ENCODE measurements around the gene VAPA. TPM values are rescaled to one million over a fixed set of nuclear protein-coding genes. Genes with fewer than 3 reads are reported as not detected.

Gene VAPA
- total RNA-seq, 2 experiments from 2014 or later, result 152 to 159 TPM

DNA sequence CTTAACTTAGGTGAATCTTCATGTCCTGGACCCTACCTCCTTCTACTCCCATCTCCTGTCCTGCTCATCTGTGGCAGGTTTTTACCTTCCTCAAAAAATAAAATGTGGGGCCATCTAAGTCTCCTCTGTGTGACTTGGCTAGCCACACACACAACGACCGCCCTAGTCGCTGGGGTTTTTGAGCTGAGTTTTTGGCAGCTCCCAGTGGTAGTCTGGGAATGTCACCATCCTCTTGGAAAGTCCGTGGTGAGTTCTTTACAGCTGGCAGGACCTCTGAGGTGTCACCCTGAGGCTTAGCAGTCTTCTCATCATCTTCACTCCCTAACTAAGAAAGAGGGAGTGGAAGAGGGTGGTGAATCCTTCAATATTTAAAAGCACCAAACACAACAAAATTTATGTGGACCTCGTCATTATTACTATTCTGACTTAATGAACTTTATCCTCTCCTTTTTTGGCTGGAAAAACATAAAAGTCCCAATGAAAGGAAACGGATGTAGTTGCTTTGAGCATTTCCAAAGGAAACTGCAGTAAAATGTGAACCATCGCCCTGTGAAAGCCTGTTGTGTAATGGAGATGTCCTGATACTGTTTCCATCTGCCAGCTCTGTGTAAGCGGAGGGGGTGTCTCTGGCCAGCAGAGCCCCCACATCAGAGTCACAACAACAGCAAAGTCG lies 78.6 kb downstream of the VAPA start:
- CTCF ChIA-PET, result no interaction called here
- no peak for DNase-seq
- peaks cover 5% of the 10 kb centered on the region for H3K9me3 Mint-ChIP-seq
- H3K27me3 Mint-ChIP-seq, result peaks cover 23% of the 10 kb centered on the region
- intact Hi-C loops (cut with micrococcal nuclease), result no loop called here
- no peaks in the 10 kb centered on the region for H3K4me1 Mint-ChIP-seq (ENCODE audit: low read depth)
- no peak overlapping the region for H3K4me3 Mint-ChIP-seq
- H3K27ac Mint-ChIP-seq, result no peak overlapping the region
- POLR2A ChIA-PET, result no interaction called here
- H3K36me3 Mint-ChIP-seq, result no peaks in the 10 kb centered on the region

DNA sequence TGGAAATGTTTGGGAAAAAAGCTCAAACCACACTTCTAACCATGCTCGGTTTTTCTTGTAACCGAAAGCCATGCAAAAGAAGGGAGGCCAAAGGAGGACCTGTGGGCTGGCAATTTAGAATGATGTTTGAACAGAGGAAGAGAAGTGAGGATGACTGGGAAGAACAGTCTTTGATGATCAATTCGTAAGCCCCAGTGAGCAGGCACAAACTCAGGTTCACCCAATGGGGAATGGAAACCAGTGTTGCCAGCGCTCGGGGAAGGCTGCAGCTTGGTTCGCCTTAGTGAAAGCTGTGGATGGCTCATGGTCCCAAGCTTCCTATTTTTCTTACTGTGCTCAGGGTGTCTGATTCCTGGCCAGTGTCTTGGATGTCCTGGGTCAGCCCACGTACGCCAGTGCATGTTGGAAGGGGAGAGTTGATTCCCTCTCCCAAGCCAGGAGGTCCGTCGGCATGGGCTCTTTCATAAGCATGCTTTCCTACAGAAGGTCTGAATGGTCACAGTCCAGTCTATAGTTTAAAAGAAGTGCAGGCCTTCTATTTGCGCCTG lies 79.2 kb downstream of the VAPA start:
- Mint-ChIP-seq H3K27me3 (peaks cover 23% of the 10 kb centered on the region), H3K9me3 (peaks cover 10% of the 10 kb centered on the region), H3K27ac (no peak overlapping the region), H3K4me1 (ENCODE audit: low read depth) (no peaks in the 10 kb centered on the region), H3K4me3 (no peak overlapping the region), H3K36me3 (no peaks in the 10 kb centered on the region)
- intact Hi-C loops (cut with micrococcal nuclease), result no loop called here
- DNase-seq, result no peak
- ChIA-PET CTCF (no interaction called here), POLR2A (no interaction called here)

DNA sequence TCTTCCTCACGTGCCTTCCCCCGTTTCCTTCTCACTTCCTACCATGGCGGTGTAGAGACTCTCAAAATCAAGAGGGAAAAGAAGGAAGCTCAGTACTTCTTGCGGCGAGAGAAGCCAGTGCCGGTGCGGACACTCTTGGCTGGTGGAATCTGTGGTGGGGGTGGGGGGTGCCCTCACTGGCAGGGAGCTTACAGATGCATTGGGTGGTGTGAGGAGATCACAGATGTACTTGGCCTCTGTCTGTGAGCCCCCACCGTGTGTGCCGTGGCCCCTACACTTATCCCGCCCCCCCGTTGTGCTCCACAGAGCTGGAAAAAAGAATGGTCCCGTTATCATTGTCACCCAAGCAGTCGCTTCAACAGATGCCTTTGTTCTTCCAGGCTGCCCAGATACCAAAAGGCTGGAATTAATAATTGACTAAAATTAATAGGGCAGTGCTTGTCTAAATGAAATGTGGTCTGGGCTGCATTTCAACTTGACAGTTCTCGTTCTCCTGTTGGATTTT lies 79.8 kb downstream of the VAPA start:
- CTCF ChIA-PET, result no interaction called here
- H3K4me3 Mint-ChIP-seq, result no peak overlapping the region
- peaks cover 23% of the 10 kb centered on the region for H3K27me3 Mint-ChIP-seq

DNA sequence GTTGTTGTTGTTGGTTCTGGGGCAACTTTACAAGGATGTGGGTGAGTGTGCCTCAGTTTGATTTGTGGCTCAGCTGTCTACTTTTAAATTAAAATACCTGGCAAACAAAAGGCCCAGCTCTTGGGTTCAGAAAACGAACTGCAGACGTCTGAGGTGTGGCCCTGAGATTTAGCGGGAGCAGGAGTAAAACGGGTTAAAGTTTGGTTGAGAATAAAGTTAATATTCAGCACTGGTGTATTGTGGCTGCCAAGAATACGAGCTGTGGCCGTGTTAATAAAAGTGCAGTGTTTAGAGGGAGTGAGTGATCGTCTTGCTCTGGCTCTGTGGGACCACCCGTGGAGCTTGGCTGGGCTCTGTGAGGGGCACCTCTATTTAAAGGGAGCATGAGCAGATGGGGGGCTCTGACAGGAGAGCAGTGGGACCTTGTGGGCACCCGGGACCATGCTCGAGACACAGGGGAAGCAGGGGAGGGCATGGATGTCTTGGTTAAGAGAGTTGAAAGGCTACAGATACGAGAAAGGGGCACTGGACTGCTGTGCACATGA lies 80.3 kb downstream of the VAPA start:
- peaks cover 23% of the 10 kb centered on the region for H3K27me3 Mint-ChIP-seq
- ChIA-PET POLR2A (no interaction called here), CTCF (no interaction called here)
- peaks cover 14% of the 10 kb centered on the region for H3K9me3 Mint-ChIP-seq
- no peaks in the 10 kb centered on the region for H3K4me1 Mint-ChIP-seq (ENCODE audit: low read depth)
- DNase-seq, result no peak
- H3K36me3 Mint-ChIP-seq, result peaks cover 2% of the 10 kb centered on the region
- H3K27ac Mint-ChIP-seq, result no peak overlapping the region
- no peak overlapping the region for H3K4me3 Mint-ChIP-seq
- intact Hi-C loops (cut with micrococcal nuclease), result no loop called here

More for the DNA sequence above, 79.8 kb downstream of the VAPA start:
- no peak overlapping the region for H3K27ac Mint-ChIP-seq
- POLR2A ChIA-PET, result no interaction called here
- H3K4me1 Mint-ChIP-seq (ENCODE audit: low read depth), result no peaks in the 10 kb centered on the region
- H3K36me3 Mint-ChIP-seq, result peaks cover 2% of the 10 kb centered on the region
- peaks cover 14% of the 10 kb centered on the region for H3K9me3 Mint-ChIP-seq
- DNase-seq, result no peak
- intact Hi-C loops (cut with micrococcal nuclease), result no loop called here

DNA sequence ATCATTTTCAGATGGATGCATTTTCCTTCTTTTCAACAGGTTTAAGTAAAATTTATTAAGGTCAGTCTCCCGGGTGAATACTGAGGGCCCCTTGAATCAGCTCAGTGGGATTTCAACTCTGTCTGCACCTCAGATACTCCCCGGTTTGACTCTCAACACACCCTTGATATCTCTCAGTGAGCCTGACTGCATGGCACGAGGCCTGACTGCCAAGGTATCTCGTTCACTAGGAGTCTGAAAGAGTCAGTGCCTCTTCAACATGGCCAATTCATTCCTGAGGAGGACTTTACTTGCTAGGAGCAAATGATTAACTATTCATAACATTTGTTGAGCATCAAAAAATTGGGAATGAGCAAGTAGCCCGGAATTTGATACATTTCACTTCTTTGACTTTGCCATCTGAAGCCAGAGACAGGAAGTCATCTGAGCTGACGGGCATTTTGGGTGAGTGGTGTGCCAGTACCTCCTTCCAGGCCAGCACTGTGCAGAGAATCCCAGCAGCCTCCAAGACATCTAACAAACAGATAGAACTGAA lies 81.0 kb downstream of the VAPA start:
- Mint-ChIP-seq H3K4me3 (no peak overlapping the region), H3K4me1 (ENCODE audit: low read depth) (no peaks in the 10 kb centered on the region)
- CTCF ChIA-PET, result no interaction called here

DNA sequence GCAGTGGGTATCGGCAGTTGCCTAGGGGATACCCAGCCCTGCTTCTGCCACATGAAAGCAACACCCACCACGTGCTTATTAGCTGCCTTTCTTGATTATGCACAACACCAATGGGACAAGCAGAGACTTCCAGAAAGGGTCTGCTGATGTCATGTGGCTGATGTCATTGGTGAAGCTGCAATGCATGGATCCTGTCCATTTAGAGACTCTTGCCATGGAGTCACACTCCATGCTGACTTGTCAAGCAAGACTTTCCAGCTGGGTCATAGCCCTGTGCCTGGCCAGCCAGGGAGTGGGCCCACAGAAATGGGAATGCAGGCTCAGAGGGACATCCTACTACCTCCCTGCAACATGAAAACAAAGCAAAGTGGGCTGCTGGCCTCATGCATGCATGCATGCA lies 81.8 kb downstream of the VAPA start:
- Mint-ChIP-seq H3K27ac (no peak overlapping the region), H3K27me3 (peaks cover 21% of the 10 kb centered on the region), H3K36me3 (peaks cover 2% of the 10 kb centered on the region), H3K9me3 (peaks cover 20% of the 10 kb centered on the region), H3K4me3 (no peak overlapping the region), H3K4me1 (ENCODE audit: low read depth) (no peaks in the 10 kb centered on the region)
- ChIA-PET POLR2A (no interaction called here), CTCF (no interaction called here)
- no peak for DNase-seq
- intact Hi-C loops (cut with micrococcal nuclease), result no loop called here

More for the DNA sequence above, 81.0 kb downstream of the VAPA start:
- POLR2A ChIA-PET, result no interaction called here
- Mint-ChIP-seq H3K9me3 (peaks cover 20% of the 10 kb centered on the region), H3K36me3 (peaks cover 2% of the 10 kb centered on the region), H3K27me3 (peaks cover 23% of the 10 kb centered on the region), H3K27ac (no peak overlapping the region)
- intact Hi-C loops (cut with micrococcal nuclease), result no loop called here
- DNase-seq, result no peak

DNA sequence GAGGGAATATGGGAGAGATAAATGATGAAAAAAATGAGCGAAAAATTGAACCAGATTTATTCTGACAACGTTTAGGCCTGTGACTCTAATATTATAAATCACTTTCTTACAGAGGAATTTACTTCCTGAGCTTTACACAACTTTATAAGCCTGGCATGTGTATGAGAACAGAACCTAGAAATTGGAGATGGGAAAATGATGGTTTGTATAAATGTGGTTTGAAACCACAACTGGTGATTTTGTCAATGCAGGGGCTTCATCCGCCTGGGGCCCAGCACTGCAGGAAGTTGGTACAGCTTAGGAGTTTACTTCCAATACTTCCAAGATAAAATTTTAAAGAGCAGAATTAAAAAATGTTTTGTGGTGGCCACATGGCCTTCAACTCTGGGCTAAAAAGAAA lies 82.3 kb downstream of the VAPA start:
- no peak for DNase-seq
- peaks cover 20% of the 10 kb centered on the region for H3K9me3 Mint-ChIP-seq
- intact Hi-C loops (cut with micrococcal nuclease), result no loop called here
- peaks cover 18% of the 10 kb centered on the region for H3K27me3 Mint-ChIP-seq
- ChIA-PET CTCF (no interaction called here), POLR2A (no interaction called here)
- no peak overlapping the region for H3K4me3 Mint-ChIP-seq
- no peaks in the 10 kb centered on the region for H3K4me1 Mint-ChIP-seq (ENCODE audit: low read depth)
- peaks cover 2% of the 10 kb centered on the region for H3K36me3 Mint-ChIP-seq
- H3K27ac Mint-ChIP-seq, result no peak overlapping the region

DNA sequence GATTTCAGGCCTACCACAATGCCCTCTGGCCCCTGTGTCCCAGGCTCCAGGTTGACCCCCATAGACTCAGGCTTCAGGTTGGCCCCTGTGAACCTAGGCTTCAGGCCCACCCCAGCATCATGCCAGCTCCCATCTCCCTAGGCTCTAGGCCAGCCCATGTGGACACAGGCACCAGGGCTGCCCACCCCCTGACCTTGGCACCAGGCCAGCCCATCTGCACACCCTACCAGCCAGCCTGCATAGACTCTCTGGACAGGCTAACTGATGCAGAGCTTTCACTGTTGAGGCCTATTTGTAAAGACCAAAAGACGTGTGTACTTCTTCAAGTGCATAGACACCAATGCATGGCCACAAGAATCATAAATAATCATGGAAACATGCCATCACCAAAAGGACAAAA lies 83.9 kb downstream of the VAPA start:
- ChIA-PET CTCF (no interaction called here), POLR2A (no interaction called here)
- Mint-ChIP-seq H3K36me3 (peaks cover 2% of the 10 kb centered on the region), H3K4me1 (ENCODE audit: low read depth) (no peaks in the 10 kb centered on the region), H3K27me3 (peaks cover 6% of the 10 kb centered on the region), H3K4me3 (no peak overlapping the region), H3K27ac (no peak overlapping the region), H3K9me3 (peaks cover 20% of the 10 kb centered on the region)
- intact Hi-C loops (cut with micrococcal nuclease), result no loop called here
- no peak for DNase-seq

DNA sequence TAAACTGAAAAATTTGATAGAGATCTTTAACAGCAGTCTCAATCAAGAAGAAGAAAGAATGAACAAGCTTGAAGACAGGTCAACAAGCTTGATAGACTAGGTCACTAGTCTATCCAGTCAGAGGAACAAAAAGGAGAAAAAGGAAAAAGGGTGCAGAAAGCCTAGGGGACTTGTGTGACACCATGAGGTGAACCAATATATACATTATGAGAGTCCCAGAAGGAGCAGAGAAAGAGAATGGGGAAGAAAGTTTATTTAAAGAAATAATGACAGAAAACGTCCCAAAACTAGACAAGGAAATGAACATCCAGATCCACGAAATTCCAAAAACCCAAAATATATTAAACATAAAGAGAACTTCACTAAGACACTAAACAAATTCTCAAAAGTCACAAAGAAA lies 84.5 kb downstream of the VAPA start:
- Mint-ChIP-seq H3K27ac (no peak overlapping the region), H3K4me1 (ENCODE audit: low read depth) (no peaks in the 10 kb centered on the region), H3K36me3 (peaks cover 2% of the 10 kb centered on the region), H3K4me3 (no peak overlapping the region), H3K9me3 (peaks cover 20% of the 10 kb centered on the region), H3K27me3 (peaks cover 5% of the 10 kb centered on the region)
- intact Hi-C loops (cut with micrococcal nuclease), result no loop called here
- ChIA-PET CTCF (no interaction called here), POLR2A (no interaction called here)
- DNase-seq, result no peak

DNA sequence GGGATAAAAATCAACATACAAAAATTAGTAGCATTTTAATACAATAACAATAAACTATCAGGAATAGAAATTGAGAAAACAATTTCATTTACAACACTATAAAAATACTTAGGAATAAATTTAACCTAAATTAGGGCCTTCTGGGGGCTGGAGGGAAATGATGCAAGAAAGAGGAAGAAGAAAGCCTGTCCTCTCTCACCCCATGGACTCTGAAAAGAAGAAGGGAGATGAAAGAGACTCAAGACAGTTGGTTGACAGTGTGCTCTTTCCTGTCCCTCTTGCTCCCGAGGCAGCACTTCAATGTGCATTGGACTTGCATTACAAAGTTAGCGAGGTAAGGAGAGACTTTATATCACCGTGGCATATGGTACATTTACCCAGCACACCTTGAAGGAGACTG lies 88.5 kb downstream of the VAPA start:
- no peak overlapping the region for H3K4me3 Mint-ChIP-seq
- POLR2A ChIA-PET, result no interaction called here

DNA sequence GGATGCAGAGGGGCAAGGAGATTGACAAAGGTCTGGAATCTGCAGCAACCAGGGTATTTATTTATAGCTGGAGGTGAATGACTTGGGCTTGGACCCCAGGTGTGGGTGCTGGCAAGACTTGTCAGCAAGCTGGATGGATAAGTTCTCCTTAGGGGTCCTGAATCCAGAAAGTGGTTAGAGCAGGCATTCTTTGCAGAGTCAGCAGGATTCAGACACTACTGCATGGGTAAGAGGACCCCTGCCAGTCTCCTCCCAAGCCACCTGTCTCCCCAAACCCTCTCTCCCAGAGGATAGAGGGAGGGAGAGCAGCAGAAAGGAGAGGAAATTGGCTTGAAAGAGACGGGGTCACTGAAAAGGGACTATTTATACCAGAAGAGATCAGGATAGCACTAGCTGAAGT lies 89.5 kb downstream of the VAPA start:
- ChIA-PET POLR2A (no interaction called here), CTCF (no interaction called here)
- peaks cover under 1% of the 10 kb centered on the region for H3K36me3 Mint-ChIP-seq
- H3K4me3 Mint-ChIP-seq, result no peak overlapping the region
- H3K4me1 Mint-ChIP-seq (ENCODE audit: low read depth), result no peaks in the 10 kb centered on the region
- H3K27ac Mint-ChIP-seq, result no peak overlapping the region
- H3K27me3 Mint-ChIP-seq, result peaks cover 8% of the 10 kb centered on the region
- peaks cover 8% of the 10 kb centered on the region for H3K9me3 Mint-ChIP-seq
- intact Hi-C loops (cut with micrococcal nuclease), result no loop called here
- DNase-seq, result no peak

More for the DNA sequence above, 88.5 kb downstream of the VAPA start:
- DNase-seq, result no peak
- H3K4me1 Mint-ChIP-seq (ENCODE audit: low read depth), result no peaks in the 10 kb centered on the region
- peaks cover 2% of the 10 kb centered on the region for H3K36me3 Mint-ChIP-seq
- CTCF ChIA-PET, result no interaction called here
- H3K27me3 Mint-ChIP-seq, result peaks cover 4% of the 10 kb centered on the region
- H3K27ac Mint-ChIP-seq, result no peak overlapping the region
- intact Hi-C loops (cut with micrococcal nuclease), result no loop called here
- H3K9me3 Mint-ChIP-seq, result peaks cover 15% of the 10 kb centered on the region

DNA sequence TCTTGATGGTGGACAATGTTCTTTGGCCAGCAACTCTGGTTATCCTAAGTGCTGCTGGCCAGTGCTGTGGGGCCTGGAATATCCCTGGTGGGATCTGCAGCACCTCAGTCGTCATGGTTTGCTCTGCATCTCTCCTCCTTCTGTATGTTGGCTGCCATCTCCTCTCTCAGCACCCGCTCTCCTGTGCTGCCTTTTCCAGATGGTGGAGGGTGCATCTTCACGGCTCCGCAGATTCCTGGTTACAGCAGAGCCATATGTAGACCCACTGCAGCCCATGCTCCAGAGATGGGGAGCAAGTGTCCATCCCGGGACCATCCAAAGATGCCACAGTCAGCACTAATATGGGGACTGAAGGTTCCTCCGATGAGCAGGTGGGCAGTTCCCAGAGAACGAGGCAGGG lies 90.0 kb downstream of the VAPA start:
- ChIA-PET POLR2A (no interaction called here), CTCF (no interaction called here)
- no peak overlapping the region for H3K4me3 Mint-ChIP-seq
- intact Hi-C loops (cut with micrococcal nuclease), result no loop called here
- no peaks in the 10 kb centered on the region for H3K4me1 Mint-ChIP-seq (ENCODE audit: low read depth)
- no peak for DNase-seq
- H3K27ac Mint-ChIP-seq, result no peak overlapping the region
- no peaks in the 10 kb centered on the region for H3K36me3 Mint-ChIP-seq
- peaks cover 8% of the 10 kb centered on the region for H3K27me3 Mint-ChIP-seq
- H3K9me3 Mint-ChIP-seq, result peaks cover 6% of the 10 kb centered on the region

DNA sequence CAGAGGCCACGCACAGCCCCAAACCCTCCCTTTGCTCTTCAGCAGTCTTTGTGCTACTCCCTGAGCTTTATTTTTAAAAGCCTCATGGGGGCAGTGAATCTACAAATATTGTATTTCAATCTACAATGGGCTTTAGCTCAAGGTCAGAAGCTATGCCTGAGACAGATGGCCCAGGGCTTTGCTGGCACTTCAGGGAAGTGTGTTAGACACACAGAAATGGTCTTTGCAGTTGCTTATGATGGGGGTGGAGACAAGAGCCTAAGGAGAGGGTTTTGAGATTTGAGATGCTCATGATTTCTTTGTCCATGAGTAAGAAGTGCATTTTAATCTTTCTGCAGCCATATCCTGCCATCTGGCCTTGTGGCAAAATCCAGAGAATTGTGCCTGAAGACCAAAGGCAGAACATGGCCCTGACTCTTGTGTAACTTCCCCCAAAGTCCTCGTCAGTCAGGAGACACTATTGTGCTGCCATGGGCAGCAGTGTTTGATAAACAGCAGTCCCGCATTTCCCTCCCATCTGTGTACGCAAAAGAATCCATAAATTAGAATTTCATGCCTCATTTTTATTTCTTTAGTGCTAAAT lies 92.6 kb downstream of the VAPA start:
- POLR2A ChIA-PET, result no interaction called here
- Mint-ChIP-seq H3K27ac (no peak overlapping the region), H3K4me3 (no peak overlapping the region), H3K4me1 (ENCODE audit: low read depth) (no peaks in the 10 kb centered on the region), H3K36me3 (no peaks in the 10 kb centered on the region), H3K27me3 (peaks cover 8% of the 10 kb centered on the region), H3K9me3 (no peaks in the 10 kb centered on the region)
- intact Hi-C loops (cut with micrococcal nuclease), result no loop called here
- CTCF ChIA-PET, result no interaction called here
- DNase-seq, result no peak
